Astrocyte of the spinal cord (primary cell): Measurements from ENCODE around the gene AOAH.
A peak's percentile ranks its signal among the peaks of the same experiment; 100 is the strongest.
"Not testable (repeated sequence)": the region's sequence is repeated elsewhere in the genome, so short reads cannot be mapped to it uniquely, and the experiment has no call there.

Source experiments
- DNase-seq: peaks from one replicate; pipeline ENCODE4 v3.0.0; 2011; ENCODE audit warnings: low read depth, low spot score
- H3K4me3 ChIP-seq: 2 replicates; pipeline ENCODE4 v1.5.1; 2011; ENCODE audit warnings: low read depth, mild to moderate bottlenecking, low read length, moderate library complexity
- CTCF ChIP-seq: IDR thresholded peaks from 2 replicates; pipeline ENCODE4 v1.5.1; 2012; ENCODE audit warnings: low read depth, mild to moderate bottlenecking, low read length, inconsistent platforms
- in situ Hi-C: cut with HindIII; loops from 2 replicates; pipeline ENCODE4 v1.10.0; 2017; ENCODE audit warnings: low sequenced_read_pairs

Gene AOAH

GRCh38 chr7:36486336-36486735, 238.0 kb downstream of the AOAH start:
- no peak for DNase-seq
- no peak for TF ChIP-seq CTCF
- in situ Hi-C loops: no loop called here
- H3K4me3 ChIP-seq: no peak overlapping the region

- no peak for TF ChIP-seq CTCF
- in situ Hi-C loops: no loop called here
- no peak overlapping the region for H3K4me3 ChIP-seq
- no peak for DNase-seq
These were observed 240.0 kb downstream of the AOAH start for GRCh38 chr7:36484265-36484664.

GRCh38 chr7:36483853-36484252, 240.4 kb downstream of the AOAH start:
- DNase-seq, in situ Hi-C loops, H3K4me3 ChIP-seq: not testable (repeated sequence)

GRCh38 chr7:36478745-36479144, 245.5 kb downstream of the AOAH start:
- in situ Hi-C loops: no loop called here
- TF ChIP-seq CTCF: no peak
- no peak for DNase-seq
- H3K4me3 ChIP-seq: no peak overlapping the region

GRCh38 chr7:36475381-36475780, 248.9 kb downstream of the AOAH start:
- no peak overlapping the region for H3K4me3 ChIP-seq
- no peak for TF ChIP-seq CTCF
- DNase-seq: no peak
- in situ Hi-C loops: no loop called here

GRCh38 chr7:36475011-36475342, 249.3 kb downstream of the AOAH start:
- in situ Hi-C loops: no loop called here
- H3K4me3 ChIP-seq: no peak overlapping the region
- DNase-seq: no peak
- TF ChIP-seq CTCF: no peak

GRCh38 chr7:36474283-36475010, 249.8 kb downstream of the AOAH start:
- in situ Hi-C loops: no loop called here
- H3K4me3 ChIP-seq: no peak overlapping the region
- no peak for TF ChIP-seq CTCF
- DNase-seq: peak; percentile 32
